ENCODE data around the gene NCOA4.
"Not testable (repeated sequence)": the region's sequence is repeated elsewhere in the genome, so short reads cannot be mapped to it uniquely, and the experiment has no call there.

NCOA4 gene

DNA sequence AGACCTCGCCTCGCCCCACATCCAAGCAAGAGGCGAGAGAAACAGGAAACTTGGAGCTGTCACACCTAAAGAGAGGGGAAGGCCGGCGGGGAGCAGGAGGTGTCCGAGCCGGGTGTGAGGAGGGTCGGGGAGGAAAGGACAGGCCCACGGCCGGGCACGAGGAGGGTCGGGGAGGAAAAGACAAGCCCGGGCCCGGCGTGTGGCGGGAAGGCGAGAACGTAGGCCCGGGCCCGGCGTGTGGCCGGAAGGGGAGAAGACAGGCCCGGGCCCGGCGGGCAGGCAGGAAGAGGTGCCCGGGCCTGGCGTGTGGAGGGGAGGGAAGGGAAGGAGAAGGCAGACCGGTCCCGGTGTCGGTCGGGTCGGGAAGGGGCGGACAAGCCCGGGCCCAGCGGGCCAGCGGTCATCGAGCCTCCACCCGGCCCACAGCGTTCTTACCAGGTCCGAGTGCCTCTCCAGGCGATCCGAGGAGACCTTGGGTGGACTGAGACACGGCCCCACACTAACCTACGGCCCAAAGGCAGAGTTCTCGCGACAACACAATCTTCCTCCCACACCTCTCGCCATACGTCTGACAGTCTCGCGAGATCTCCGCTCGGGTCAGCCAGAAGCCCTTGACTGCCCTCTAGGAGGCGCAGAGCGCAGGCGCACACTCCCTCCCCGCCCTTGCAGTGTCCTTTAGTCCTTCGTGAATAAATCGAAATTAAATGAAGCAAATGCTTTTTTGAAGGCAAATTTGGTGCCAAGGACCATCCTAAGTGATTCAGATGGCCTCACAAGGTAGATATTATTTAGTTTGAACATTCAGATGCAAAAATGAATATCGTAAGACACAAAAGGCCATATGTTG, at the start of gene NCOA4:
NCOA4 (minus strand) TSS at position 533 of the 847 bp plus-strand sequence. CDS start 13,943 bp downstream, outside the sequence.
- peak; percentile 97 for DNase-seq (ENCODE audit: low spot score)

DNA sequence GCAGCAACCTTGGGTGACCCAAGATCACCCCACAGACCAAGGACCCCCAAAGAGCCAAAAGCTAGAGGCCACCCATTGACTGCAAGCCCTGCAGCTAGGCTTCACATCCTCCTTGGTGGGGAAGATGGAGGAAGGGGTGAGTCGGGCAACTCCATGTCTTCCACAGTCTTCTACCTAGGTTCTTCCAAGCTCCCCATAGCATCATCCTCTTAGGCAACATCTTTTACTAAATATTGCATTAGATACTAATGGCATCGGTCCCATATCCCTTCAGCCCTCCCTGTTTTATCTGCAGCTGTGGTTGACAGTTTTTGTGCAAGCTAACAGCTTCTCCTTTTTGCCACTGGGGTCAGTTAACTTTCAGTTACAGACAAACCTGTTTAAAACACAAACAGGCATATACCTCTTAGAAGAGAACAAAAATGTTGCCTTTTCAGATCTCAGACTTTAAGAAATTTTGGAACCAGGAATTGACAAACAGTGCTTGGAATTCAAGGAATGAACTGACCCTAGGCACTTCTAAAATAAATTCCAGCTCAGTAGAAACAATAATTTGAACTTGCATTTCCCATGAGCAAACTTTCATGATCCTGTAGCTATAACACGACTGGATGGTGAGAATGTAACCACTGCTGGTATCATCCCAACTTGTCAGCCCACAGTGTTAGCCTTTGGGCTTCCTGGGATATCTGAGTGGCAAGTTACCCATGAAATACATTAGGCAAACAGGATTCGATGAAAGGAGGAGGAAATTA, 49.6 kb upstream of the NCOA4 start:
- no peak for DNase-seq (ENCODE audit: low spot score)

DNA sequence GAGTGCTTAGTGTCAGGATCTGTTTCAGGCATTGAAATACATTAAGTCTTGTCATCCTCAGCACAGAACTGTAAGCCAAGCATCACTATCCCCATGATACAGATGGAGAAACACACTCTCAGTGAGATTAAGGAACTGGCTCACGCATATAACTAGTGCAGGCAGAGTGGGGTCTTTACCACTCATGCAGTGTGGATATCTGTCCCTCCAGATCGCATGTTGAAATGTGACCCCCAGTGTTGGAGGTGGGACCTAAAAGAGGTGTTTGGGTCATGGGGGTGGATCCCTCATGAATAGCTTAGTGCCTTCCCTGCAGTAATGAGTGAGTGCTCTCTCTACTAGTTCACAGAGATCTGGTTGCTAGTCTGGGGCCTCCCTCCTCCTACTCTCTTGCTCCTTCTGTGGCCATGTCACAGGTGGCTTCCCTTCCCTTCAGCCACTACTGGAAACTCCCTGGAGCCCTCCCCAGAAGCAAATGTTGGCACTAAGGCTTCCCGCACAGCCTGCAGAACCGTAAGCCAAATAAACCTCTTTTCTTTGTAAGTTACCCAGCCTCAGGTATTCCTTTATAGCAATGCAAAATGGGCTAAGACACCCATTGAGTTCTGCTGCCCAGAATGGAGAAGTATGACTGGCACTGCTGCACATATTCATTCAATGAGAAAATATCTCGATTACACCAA, 47.4 kb upstream of the NCOA4 start:
- DNase-seq (ENCODE audit: low spot score), result no peak

GRCh38 chr10:46077141-46077554, 46.7 kb upstream of the NCOA4 start:
- no peak for DNase-seq (ENCODE audit: low spot score)

DNA sequence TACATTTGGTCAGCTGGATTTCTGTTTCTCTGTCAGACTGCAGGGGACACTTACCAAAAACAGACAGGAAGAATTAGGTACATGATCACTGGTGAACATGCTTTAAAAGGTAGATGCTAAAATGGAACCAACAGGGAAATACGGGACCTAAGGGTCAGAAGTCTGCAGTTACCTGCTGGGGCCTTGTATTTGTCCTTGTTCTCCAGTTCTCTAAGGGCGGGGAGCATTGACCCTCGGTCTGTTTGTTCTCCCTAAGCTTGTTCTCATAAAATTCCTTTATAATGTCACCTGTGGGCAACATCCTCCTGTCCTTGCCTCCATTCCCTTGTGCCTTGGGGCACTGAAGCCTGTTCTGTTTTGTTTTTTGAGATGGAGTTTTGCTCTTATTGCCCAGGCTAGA, 45.4 kb upstream of the NCOA4 start:
- DNase-seq (ENCODE audit: low spot score), result no peak

DNA sequence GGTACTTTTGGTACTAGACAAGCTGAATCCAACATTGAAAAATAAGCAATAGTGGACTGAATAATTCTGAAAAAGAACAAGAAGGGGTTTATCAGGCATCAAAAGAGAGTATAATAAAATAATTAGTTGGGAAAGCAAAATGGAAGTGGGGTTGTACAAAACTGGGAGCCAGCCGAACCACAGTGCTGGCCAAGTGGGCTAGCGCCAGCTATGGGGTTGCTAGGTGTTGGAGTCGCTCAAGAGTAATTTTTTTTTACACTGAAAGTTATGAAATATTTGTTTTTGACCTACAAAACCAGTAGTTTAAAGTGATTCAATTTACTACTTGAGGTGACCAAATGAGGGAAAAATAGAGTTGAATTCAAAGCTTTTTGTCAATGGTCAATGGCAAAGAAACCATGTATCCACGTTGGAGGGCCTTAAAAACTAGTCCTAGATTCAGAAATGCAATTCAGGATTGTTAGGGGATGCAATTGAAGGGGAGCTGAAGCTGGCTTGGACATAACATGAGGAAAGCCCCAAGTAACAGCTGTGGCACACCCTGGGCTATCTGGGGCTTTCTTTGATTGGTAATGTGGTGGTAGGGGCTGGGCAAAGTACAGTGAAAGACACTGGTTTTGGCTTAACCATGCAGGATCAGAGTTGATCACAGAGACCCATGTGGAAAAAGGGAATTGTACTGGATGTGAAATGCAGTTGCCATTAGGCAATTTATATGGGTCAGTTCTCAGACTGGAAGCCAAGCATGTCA, 43.9 kb upstream of the NCOA4 start:
- DNase-seq (ENCODE audit: low spot score), result no peak

DNA sequence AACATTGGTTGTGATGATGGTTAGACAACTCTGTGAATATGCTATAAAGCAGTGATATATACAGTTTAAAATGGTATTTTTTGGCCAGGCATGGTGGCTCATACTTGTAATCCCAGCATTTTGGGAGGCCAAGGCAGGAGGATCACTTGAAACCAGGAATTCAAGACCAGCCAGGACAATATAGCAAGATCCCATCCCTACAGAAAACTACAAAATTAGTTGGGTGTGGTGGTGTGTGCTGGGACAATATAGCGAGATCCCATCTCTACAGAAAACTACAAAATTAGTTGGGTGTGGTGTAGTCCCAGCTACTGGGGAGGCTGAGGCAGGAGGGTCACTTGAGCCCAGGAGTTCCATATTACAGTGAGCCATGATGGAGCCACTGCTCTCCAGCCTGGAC, 43.1 kb upstream of the NCOA4 start:
- no peak for DNase-seq (ENCODE audit: low spot score)

GRCh38 chr10:46070749-46071148, 40.3 kb upstream of the NCOA4 start:
- no peak for DNase-seq (ENCODE audit: low spot score)

DNA sequence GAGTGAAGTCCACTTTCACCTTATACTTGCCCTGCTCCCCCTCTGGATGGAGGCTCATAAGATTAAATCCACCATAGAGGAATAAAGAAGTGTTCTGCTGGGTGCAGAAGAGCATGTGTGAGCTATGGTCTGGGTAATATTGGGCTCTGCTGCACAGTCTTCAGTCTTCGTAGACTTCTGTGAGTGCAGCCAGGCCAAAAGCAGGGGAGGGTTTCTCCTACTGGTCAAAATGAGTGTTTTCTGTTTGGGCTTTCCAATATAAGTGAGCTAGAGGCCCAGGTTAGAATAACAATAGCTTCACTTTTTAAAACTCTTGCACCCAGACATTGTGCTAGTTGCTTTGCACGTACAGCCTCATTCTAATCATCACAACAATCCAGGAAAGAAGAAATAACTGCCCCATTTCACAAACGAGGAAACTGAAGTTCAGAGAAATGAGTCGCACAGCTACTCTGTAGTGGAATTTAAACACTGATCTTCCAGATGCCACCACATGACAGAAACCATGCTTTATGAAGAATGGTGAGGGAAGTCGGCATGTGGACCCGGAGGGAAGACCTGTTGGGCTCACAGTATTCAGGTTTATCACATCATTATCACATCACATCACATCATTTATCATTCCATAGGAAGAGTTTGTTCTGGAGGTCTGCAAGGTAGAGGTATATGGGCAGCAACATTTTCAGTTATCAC, 39.5 kb upstream of the NCOA4 start:
- no peak for DNase-seq (ENCODE audit: low spot score)

- no peak for DNase-seq (ENCODE audit: low spot score)
Observed at GRCh38 chr10:46068905-46069304, 38.5 kb upstream of the NCOA4 start.

- DNase-seq (ENCODE audit: low spot score), result no peak
Observed at GRCh38 chr10:46068117-46068516, 37.7 kb upstream of the NCOA4 start.

DNA sequence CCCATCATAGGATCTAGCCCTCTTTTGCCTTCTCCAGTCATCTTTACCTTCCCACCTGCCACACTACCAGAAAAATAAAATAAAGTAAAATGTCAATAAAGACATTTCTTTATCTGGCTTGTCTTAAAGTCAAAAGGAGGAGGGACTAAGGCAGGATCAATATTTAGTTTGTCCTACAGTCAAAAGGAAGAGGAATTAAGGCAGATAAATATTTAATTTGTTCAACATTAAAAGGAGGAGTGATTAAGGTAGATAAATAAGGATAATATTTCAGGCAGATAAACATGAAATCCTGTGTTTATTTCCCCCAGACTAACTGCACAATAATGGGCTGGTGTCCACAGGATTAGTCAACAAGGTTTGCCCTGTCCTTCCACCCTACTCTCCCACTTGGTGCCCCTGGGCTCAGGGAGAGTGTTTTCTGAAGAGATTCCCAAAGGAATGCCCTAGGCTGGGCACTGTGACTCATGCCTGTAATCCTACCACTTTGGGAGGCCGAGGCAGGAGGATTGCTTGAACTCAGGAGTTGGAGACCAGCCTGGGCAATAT, 33.9 kb upstream of the NCOA4 start:
- DNase-seq (ENCODE audit: low spot score), result no peak

DNA sequence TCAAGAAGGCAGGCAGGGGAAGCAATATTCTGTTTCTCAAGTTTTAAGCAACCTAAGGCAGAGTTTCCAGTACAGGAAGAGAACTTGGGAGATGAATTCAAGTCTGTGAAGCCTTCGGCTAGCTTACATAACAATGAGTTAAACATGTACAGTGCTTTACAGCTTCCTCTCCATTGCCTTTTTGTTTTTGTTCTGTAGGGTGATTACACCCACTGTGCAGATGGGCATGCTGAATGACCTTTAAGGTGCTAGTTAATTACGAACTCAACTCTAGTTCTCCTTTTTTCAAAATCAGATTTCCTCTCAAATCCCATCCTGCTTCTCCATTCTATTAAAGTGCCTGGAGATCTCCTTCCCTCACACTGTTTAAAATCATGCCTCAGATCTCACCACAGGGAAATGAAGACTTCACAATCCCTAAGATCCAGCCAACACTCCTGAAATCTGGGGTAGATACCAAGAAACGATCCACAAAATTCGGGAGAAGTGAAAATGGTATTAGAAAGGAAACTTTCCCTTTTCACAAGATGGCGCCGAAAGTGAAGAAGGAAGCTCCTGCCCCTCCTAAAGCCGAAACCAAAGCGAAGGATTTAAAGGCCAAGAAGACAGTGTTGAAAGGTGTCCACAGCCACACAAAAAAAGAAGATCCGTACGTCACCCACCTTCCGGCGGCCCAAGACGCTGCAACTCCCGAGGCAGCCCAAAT, 32.5 kb upstream of the NCOA4 start:
- no peak for DNase-seq (ENCODE audit: low spot score)

DNA sequence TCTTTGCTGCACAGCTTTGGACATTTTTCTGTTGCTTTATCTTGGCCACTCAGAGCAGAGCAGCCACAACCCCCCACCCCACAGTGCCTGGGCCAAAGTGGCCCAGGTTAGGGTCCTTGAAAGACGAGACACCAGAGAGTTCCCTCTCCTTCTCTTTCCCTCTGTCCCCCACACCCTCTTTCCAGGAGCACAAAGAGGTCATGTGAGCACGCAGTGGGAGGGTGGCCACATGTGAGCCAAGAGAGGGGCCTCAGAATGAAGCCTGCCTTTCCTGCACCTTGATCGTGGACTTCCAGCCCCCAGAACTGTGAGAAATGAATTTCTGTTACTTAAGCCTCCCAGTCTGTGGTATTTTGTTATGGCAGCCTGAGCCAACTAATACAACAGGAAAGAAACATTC, 30.3 kb upstream of the NCOA4 start:
- no peak for DNase-seq (ENCODE audit: low spot score)

DNA sequence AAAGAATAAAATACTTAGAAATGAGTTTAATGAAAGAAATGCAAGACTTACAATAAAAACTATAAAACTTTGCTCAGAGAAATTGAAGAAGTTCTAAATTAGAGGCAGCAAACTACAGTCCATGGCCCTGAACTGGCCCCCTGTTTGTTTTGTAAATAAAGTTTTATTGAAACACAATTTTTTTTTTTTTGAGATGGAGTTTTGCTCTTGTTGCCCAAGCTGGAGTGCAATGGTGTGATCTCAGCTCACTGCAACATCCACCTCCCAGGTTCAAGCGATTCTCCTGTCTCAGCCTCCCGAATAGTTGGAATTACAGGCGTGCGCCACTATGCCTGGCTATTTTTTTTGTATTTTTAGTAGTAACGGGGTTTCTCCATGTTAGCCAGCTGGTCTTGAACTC, 27.5 kb upstream of the NCOA4 start:
- not testable (repeated sequence) for DNase-seq (ENCODE audit: low spot score)

GRCh38 chr10:46057038-46057437, 26.6 kb upstream of the NCOA4 start:
- DNase-seq (ENCODE audit: low spot score), result no peak

DNA sequence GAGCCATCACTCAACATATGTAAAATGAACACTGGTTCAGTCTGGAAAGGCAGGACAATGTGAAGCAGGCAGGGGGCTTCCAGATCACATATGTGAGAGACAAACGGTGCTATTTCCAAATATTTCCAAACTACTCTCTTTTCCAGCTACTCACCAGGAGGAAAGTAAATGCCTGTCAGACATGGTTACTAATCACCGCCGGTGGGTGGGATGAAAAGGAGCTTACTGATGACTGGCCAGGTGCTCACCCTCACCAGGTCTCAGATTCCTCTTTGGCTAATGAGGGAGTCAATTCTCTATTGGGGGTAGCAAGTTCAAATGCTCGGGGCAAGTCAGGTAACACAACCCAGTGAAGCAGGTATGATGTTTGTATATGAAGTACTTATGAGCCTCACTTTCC, 25.3 kb upstream of the NCOA4 start:
- DNase-seq (ENCODE audit: low spot score), result no peak

- DNase-seq (ENCODE audit: low spot score), result no peak
Observed at GRCh38 chr10:46053534-46054434, 23.4 kb upstream of the NCOA4 start.

DNA sequence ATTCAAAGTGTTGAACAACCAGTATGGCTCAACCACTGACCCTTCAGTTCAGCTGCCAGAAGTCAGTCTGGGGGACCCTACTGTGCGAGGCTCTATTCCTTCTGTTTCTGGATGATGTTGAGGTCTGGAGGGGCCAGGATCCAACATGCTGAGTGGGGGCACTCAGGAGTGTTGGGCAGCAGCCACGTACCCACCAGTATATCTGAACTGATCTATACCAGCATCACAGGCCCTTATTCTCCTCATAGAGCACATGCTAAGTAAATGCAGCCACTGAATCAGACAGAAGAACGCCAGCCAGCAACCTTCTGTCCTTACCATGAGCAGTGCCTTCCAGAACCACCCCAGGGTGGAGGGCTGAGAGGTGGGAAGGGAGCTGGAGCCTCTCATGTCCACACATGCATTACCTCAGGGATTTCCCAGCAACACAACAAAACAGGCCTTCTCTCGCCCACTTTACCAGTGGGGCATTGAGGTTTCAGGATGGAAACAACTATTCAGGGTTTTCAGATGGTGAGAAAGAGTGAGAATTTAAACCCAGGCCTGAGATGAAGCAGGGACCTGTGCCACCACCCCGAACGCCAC, 22.5 kb upstream of the NCOA4 start:
- DNase-seq (ENCODE audit: low spot score), result no peak
